DMS153 treated with DMSO at 0.1 percent for 48 hours (cell line): ENCODE measurements around the gene KCNA3.

ENCODE experiments used
- DNase-seq: peaks from one replicate; lab custom pipeline; 2025; ENCODE audit not compliant: unreplicated experiment; lab: John Stamatoyannopoulos, UW

Gene KCNA3

DNA sequence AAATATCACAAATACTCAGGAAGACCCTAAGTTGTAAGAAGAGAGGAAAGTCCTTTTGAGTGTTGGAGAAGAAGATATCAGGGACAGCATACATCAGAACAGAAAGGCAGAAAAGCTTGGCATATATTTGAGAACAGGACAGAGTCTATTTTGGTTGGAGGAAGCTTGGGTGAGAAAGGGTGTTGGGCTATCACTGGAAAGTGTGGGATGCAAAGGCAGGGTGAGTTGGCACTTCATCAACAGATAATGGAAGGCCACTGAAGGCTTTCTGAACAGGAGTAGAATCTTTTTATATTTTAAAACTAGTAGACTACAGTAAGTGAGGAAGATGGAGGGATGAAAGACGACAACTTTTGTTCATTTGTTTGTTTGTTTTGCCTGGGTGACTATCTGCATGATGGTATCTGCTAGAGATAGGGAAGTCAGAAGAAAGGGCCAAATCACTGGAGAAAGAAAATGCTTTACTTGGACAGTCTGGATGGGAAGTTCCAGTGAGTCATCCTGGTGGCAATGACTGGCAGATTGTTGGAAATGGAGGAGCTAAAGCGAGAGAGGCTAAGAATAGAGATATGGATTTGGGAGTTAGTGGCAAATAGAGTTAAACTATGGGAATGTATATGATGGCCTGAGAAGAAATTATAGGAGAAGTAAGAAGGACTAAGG lies 34.9 kb downstream of the KCNA3 start:
- no peak for DNase-seq

- no peak for DNase-seq
These were observed 36.2 kb downstream of the KCNA3 start for GRCh38 chr1:110638556-110638955.

DNA sequence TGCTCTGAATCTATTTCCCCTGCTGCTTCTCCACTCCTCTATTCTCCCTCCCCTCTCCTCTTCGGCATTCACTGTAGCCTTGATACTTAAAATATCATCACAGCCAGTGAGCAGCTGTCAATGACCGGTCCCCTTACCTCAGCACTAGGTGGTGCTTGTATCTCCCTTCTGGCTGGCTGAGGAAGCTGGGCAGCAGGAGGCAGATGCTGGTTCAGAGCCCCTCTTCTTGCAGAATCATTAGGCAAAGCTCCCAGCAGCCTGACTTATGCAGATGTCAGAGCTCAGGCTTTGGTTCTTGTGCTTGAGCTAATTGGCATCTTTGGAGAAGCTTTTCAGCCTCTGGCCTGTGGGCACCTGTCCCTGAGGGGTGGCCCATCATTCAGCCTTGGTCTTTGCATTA lies 36.7 kb downstream of the KCNA3 start:
- no peak for DNase-seq

- DNase-seq = no peak
These were observed 37.3 kb downstream of the KCNA3 start for GRCh38 chr1:110637475-110637874.

DNA sequence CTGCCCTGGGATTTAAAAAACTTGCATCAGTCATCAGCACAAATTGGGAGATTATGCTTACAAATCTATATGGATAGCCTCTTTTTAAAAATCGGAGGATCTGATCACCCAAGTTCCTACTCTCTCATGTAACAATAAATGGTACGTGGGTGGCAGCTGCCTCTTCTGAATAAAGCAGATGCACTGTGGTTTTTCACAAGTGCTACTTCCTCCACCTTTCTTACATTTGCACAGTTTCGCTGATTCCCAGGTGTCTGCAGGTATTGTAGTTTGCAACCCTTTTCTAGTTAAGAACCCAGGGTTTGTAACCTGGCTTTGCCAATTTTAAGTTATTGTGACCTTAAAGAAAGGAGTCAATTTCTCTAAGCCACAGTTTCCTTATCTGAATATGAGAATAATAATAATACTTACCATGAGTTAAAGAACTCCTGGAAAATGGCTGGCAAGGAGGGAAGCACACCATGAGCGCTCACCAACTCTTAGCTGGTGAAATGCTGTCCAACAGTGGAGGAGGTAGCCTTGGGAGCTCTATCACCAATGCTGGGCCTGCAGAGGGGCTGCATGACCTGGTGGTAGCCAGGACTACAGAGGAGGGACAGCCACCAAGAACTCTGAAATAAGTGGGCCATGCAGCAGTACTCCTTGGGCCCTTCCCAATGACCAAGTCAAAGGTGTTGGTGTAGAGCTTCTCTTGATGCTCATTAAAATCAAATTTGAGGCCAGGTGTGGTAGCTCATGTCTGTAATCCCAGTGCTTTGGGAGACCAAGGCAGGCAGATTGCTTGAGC lies 38.4 kb downstream of the KCNA3 start:
- no peak for DNase-seq

DNA sequence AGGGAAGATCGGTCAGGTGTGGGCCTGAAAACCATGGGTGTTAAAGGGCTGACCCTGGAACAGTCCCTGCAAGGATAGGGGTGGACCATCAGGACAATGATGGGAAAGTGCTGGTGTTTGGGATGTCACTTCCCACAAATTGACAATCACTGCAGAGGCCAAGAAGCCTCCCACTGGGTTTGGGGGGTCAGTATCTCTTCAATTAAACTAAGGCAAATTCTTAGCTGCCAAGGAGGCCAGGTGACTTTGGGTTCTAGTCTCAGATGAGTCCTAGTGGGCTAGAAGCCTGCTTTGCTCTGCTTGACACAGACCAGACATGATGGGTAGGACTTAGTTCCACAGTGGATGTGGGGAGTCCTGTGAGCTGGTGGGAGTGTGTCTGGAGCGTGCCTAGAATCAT lies 39.3 kb downstream of the KCNA3 start:
- DNase-seq = no peak

DNA sequence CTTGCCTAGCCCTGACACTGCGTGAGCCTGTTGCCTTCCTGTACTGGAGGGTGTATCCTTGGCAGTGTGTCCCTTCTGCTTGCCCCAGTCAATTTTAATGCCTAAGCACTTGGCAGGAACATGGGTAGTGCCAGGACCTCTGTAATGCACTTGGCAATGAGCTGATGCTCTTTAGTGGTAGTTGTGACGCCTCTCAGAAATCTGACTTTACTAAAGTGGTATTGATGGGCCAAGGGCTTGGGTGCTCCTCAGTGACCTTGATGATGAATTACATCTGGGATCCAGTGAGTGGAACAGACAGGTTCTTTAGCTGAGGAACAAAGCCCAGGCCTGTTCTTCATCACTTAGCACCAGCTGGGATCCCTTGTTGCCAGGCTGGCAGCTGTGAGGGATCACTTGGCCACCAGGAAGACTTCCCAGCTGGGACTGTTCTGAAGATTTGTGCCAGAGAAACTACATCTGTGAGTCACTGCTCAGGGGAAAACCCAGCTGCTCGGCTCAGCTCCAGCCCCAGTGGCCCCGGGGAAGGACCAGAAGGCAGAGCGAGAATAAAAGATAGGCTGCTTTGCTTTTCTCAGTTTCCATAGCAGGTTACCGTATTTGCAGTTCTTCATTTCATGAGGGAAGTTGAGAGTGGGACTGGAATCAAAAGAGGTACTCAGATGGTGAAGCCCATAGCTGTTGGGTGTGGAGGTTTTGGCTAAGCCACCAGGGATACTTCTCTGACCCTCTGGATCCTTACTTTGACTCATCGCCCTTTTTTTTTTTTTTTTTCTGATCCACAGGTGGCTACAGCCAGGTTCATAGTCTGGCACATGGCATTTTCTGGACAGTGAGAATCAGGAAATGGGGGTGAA lies 40.1 kb downstream of the KCNA3 start:
- no peak for DNase-seq

- no peak for DNase-seq
These were observed 40.7 kb downstream of the KCNA3 start for GRCh38 chr1:110634086-110634454.

DNA sequence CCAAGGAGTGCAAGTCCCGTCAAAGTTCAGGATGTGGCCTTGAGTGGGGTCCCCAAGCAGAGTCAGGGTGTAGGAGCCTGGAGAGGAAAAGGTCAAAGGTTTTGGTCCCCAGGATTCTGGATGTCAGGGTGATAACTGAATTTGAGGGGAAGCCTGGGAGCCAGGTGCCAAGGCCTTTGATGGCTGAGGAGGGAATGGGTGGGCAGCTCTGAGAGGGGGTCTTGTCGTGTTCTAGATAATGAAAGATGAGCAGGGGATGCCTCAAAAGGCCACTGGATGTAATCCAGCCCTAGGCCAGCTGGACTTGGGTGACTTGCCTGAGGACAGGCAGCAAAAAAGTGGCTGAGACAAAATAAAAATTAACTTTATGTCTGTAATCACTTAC lies 41.1 kb downstream of the KCNA3 start:
- no peak for DNase-seq

GRCh38 chr1:110631836-110632620 lies 42.7 kb downstream of the KCNA3 start:
- no peak for DNase-seq

GRCh38 chr1:110630839-110631663 lies 43.7 kb downstream of the KCNA3 start:
- peak; percentile 65 for DNase-seq

DNA sequence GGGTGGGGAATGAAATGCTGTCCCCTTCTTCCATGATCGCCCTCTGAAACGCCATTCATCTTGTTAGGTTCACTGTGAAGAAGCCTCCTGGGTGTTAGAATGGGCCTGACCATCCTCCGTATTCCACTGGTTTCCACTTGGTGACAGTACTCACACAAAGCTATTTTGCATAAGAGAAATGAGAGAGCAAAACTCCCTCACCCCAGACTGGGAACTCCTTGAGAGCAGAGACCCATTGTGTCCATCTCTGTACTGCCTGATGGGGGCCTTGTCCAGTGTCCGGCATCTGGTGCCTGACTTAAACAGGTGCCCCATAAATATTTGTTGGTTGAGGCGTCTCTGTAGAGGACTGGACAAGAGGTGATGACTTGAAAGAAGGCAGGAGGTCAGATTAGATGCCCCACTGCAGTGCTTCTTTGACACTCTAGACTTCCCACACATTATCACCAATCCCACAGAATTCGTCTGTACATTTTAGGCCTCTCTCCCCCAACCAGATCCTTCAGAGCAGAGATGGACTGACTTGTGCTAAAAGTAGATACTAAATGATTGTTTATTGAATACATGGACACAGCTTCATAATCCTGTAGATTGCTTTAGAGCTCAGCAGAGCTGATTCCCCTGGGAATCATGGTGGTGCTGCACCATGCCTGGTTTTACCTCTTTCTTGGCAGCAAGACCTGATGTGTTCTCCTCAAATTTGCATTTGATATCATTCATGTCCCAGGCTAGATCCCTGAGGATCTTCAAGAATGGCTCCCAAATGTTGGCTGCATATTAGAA lies 46.2 kb downstream of the KCNA3 start:
- DNase-seq = no peak

- no peak for DNase-seq
These were observed 47.0 kb downstream of the KCNA3 start for GRCh38 chr1:110627764-110628163.

GRCh38 chr1:110626889-110627288 lies 47.9 kb downstream of the KCNA3 start:
- DNase-seq = no peak
